ENCODE measurements around the gene MARCKSL1.
"Not testable (repeated sequence)": the region's sequence is repeated elsewhere in the genome, so short reads cannot be mapped to it uniquely, and the experiment has no call there.

The MARCKSL1 gene

GRCh38 chr1:32332290-32333079, 3.5 kb downstream of the MARCKSL1 start:
- DNase-seq (ENCODE audit: low read depth): no peak

- DNase-seq (ENCODE audit: low read depth): no peak
These were observed 4.5 kb downstream of the MARCKSL1 start for GRCh38 chr1:32331549-32331948.

DNA sequence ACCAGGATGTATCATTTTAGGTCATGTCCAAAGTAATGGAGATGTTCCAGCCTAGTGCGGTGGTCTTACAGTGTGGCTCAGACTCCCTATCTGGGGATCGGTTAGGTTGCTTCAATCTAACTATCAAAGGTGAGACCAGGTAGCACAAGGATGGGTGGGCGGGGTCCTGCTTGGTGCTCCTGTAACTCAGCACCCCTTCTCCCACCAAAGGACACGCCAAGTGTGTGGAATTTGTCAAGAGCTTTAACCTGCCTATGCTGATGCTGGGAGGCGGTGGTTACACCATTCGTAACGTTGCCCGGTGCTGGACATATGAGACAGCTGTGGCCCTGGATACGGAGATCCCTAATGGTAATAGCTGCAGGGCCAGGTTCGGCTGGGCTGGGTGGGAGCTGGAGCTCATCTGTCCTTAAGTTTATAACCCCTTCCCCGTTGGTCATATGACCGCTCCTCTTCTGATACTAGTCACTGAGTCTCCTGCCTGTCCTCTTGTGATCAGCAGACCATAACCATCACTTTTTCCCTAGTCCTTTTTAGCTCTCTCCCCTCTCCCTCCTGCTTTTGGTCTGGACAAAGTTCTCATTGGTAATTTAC, 5.4 kb downstream of the MARCKSL1 start:
- DNase-seq (ENCODE audit: low read depth): no peak

DNA sequence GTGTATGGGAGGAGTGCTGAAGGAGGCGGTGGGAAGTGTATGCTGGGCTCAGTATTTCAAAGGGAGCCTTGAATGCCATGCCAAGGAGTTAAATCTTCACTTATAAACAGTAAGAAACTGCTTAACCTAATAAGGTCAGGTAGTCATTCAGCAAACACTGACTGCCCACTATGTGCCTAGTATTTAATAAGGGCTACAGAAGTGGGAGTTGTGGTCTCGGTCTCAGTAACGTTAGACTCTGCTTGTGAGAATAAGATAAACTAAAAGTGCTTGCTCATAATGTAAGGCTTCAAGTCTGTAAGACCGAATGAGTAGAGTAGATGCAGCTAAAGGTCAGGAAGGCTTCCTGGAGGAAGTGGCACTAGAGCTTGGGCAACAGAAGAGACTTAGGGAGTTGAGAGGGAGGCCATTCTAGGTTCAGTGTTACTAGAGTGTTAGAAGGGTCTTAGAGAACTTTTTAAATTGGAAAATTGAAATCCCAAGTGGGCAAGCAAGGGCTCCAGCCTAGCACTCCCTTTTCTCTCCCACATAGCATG, 6.0 kb downstream of the MARCKSL1 start:
- no peak for DNase-seq (ENCODE audit: low read depth)

DNA sequence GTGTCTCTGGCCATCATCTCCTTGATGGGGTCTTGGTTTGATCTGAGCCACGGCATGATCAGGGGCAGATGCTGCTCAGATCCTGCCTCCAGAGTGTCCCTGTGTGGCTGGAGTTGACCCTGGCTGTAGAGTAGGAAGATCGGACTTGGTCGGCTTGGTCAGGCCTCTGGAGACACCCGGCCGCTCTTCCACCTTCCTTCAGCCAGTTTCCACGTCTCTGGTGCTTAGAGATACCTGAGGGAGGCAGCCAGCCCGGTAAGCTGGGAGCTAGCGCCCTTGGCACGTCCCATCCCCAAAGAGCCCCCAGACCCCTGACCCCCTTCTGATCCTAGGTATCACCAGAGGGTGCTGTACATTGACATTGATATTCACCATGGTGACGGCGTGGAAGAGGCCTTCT, 8.8 kb downstream of the MARCKSL1 start:
- DNase-seq (ENCODE audit: low read depth): no peak

GRCh38 chr1:32321712-32322291, 14.2 kb downstream of the MARCKSL1 start:
- no peak for DNase-seq (ENCODE audit: low read depth)

GRCh38 chr1:32318127-32318869, 17.7 kb downstream of the MARCKSL1 start:
- no peak for DNase-seq (ENCODE audit: low read depth)

- no peak for DNase-seq (ENCODE audit: low read depth)
These were observed 19.1 kb downstream of the MARCKSL1 start for GRCh38 chr1:32316903-32317277.

- DNase-seq (ENCODE audit: low read depth): no peak
These were observed 24.2 kb downstream of the MARCKSL1 start for GRCh38 chr1:32311709-32312393.

DNA sequence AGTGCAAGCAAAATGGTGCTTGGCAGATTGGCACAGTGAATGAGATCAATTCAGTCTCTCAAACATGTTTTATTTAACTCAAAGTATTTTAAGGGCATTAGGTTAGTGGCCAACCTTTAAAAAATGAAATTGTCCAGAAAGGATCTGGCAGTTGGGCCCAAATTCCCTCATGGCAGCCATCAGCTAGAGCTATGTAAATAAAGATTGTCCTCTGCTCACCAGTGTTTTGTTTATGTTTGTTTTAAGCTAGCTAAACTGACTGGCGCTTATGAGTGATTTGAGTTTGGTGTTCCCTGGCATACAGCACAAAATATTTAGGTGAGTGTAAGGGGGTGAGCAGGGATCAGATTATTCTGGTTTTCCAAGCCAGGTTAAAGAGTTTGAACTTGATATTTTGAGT, 26.1 kb downstream of the MARCKSL1 start:
- no peak for DNase-seq (ENCODE audit: low read depth)

DNA sequence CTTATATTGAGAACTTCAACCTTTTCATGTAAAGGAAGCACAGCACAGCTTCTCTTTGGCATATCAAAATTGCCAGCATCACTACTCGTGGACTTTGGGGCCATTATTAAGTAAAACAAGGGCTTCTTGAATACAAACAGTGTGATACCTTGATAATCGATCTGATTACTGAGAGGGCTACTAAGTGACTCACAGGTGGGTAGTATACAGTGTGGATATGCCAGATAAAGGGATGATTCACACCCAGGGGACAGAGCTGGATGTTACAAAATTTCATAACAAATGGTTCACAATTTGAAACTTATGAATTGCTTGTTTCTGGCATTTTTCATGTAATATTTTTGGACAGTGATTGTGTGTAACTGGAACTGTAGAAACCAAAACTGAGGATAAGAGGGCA, 28.7 kb downstream of the MARCKSL1 start:
- peak; percentile 37 for DNase-seq (ENCODE audit: low read depth)

DNA sequence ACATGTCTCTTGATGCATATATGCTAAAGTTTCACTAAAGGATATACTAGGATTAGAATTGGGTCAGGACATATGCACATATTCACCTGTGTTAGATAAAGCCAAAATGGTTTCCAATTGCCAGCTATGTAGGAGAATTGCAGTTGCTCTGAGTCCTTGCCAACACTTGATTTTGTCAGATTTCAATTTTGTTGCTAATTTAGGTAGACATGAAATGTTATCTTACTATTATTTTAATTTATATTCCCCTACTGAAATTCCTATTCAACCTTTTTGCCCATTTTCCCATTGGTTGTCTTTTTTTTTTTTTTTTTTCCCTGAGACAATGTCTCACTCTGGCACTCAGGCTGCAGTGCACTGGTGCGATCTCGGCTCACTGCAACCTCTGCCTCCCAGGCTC, 30.7 kb downstream of the MARCKSL1 start:
- DNase-seq (ENCODE audit: low read depth): no peak

- peak; percentile 22 for DNase-seq (ENCODE audit: low read depth)
These were observed 31.9 kb downstream of the MARCKSL1 start for GRCh38 chr1:32303997-32304622.

- no peak for DNase-seq (ENCODE audit: low read depth)
These were observed 32.7 kb downstream of the MARCKSL1 start for GRCh38 chr1:32303358-32303757.

DNA sequence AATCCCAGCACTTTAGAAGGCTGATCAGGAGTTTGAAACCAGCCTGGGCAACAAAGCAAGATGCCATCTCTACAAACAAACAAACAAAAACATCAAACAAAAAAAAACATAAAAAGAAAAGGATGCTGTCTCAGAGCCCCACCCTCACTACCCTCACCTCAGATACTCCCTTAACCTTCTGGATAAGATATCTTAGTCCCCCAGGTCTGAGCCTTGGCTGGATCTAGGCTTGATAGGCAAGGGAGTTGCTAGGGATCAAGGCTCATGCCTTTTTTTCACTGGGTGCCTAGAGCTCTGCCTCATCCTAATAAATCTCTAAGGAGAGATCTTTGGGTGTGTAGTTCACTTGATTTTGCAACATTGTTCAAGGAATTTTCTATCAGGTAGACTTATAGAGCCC, 36.7 kb downstream of the MARCKSL1 start:
- DNase-seq (ENCODE audit: low read depth): no peak

DNA sequence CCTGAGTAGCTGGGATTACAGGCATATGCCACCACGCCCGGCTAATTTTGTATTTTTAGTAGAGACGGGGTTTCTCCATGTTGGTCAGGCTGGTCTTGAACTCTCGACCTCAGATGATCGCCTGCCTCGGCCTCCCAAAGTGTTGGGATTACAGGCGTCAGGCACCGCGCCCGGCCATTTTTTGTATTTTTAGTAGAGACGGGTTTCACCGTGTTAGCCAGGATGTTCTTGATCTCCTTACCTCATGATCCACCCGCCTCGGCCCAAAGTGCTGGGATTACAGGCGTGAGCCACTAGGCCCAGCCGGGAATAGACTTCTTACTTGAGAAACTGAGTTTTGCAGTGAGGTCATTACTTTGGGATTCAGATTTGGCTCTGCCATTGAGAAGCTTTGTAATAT, 37.8 kb downstream of the MARCKSL1 start:
- DNase-seq (ENCODE audit: low read depth): not testable (repeated sequence)

DNA sequence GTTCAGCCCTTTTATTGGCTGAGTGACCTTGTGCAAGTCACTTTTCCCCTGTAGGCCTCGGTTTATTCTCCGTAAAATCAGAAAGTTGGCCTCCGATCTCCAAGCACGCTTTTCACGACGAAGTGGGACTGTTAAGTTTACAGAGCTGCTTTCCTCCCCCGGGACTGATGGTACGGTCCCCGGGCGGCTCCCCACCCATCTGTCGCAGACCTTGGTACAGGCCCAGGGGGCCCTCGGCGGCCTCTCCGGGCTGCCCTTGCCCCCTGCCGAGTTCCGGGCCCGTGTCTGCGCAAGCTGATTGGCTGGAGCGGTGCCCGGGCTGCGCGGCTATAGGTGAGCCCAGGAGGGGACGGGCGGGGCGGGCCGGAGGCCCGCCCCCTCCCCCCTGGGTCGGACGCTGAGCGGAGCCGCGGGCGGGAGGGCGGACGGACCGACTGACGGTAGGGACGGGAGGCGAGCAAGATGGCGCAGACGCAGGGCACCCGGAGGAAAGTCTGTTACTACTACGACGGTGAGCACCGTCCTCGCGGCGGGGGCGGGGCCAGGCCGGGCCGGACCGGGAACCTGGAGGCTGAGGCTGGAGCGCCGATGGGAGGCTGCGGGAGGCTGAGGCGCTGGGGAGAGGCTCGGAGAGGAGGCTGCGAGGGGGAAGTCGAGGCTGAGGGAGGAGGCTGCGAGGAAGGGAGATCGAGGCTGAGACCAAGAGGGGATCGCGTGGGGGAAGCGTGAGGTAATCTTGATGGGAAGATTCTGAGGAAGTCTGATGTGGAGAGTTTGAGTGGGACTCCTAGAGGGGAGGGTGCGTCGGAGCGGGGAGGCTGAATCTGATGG, 44.1 kb downstream of the MARCKSL1 start, which contains the start of gene HDAC1:
Gene HDAC1 (plus strand): TSS at position 376 of the 831 bp plus-strand sequence. CDS start 87 bp downstream, at position 463.
- DNase-seq (ENCODE audit: low read depth): peak; percentile 50

- no peak for DNase-seq (ENCODE audit: low read depth)
These were observed 44.8 kb downstream of the MARCKSL1 start for GRCh38 chr1:32291145-32291707.

DNA sequence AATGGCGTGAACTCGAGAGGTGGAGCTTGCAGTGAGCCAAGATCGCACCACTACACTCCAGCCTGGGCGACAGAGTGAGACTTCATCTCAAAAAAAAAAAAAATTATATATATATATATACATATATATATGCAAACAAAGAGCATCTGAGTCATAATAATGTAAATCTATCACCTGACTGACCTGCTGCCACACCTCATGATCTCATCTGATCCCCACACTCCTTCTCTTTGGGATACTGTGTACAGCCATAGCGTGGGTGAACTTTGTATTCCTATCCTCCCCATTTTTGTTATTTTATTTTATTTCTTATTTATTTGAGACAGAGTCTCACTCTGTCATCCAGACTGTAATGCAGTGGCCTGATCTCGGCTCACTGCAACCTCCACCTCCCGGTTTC, 46.8 kb downstream of the MARCKSL1 start:
- no peak for DNase-seq (ENCODE audit: low read depth)

GRCh38 chr1:32286763-32287162, 49.3 kb downstream of the MARCKSL1 start:
- no peak for DNase-seq (ENCODE audit: low read depth)

All from stromal cell of bone marrow (primary cell).